Prostate gland (tissue), 2 donors: Measurements from ENCODE around the gene AFF3. TPM values are rescaled to one million over a fixed set of nuclear protein-coding genes. Genes with fewer than 3 reads are reported as not detected.

Experiments used
- DNase-seq: peaks from one replicate; pipeline ENCODE4 v3.0.0-alpha.2; 2019; ENCODE audit warnings: low spot score
- H3K27ac ChIP-seq, 2 donors: fragments of 200-600 bp; sonication (generic); 2 replicates each; pipeline ENCODE4 v1.5.1; 2017 to 2019
- H3K27me3 ChIP-seq: fragments of 200-600 bp; sonication (generic); replicated peaks from 2 replicates; pipeline ENCODE4 v1.5.1; 2019; ENCODE audit not compliant: insufficient read depth
- H3K36me3 ChIP-seq, 2 donors: fragments of 200-600 bp; sonication (generic); 1 replicate in 1 of 2; 2 replicates in 1 of 2; pipeline versions ENCODE4 v1.5.1 to v1.8.1; 2017 to 2019
- H3K4me1 ChIP-seq: fragments of 200-600 bp; sonication (generic); replicated peaks from 2 replicates; pipeline ENCODE4 v1.5.1; 2019
- H3K4me3 ChIP-seq, 2 donors: fragments of 200-600 bp; sonication (generic); 2 replicates each; pipeline ENCODE4 v1.5.1; 2017 to 2019
- H3K9me3 ChIP-seq: fragments of 200-600 bp; sonication (generic); 2 replicates; pipeline ENCODE4 v1.5.1; 2017
- POLR2A ChIP-seq: fragments of 450-650 bp; IDR thresholded peaks from one replicate; pipeline ENCODE4 v1.6.1; 2016; ENCODE audit warnings: antibody characterized with exemption, mild to moderate bottlenecking
- POLR2AphosphoS5 ChIP-seq: sonication (generic); formaldehyde crosslinking; IDR thresholded peaks from one replicate; pipeline ENCODE4 v1.6.1; 2017; ENCODE audit warnings: antibody characterized with exemption
- WGBS: methylation state at CpG from one replicate; pipeline ENCODE4 v1.1.5; 2018; 5-methylcytosine and 5-hydroxymethylcytosine counted together
- intact Hi-C: fragments of 100-400 bp; cut with DNase I; formaldehyde crosslinking; loops from one replicate; pipeline ENCODE4 v1.14.2; 2022
- total RNA-seq, 2 donors: library from RNA; depleted of rRNA; stranded (reverse); fragments of >200 nt; gene quantifications; one replicate each; pipeline ENCODE4 v1.1.0, GENCODE V29; 2016
- TF ChIP-seq, protein P1 (sequence below), 4 experiments: fragments of 200-600 bp in 2 of 4; fragments of 450-650 bp in 2 of 4; sonication (generic) in 2 of 4; IDR thresholded peaks; 1 replicate in 3 of 4; 2 replicates in 1 of 4; pipeline ENCODE4 v1.5.1; 2016 to 2019; ENCODE audit warnings: antibody characterized with exemption in 4 of 4, mild to moderate bottlenecking in 2 of 4, moderate library complexity in 2 of 4

Gene AFF3
- total RNA-seq, 2 donors from 2014 or later = 74.4 to 113 TPM

DNA sequence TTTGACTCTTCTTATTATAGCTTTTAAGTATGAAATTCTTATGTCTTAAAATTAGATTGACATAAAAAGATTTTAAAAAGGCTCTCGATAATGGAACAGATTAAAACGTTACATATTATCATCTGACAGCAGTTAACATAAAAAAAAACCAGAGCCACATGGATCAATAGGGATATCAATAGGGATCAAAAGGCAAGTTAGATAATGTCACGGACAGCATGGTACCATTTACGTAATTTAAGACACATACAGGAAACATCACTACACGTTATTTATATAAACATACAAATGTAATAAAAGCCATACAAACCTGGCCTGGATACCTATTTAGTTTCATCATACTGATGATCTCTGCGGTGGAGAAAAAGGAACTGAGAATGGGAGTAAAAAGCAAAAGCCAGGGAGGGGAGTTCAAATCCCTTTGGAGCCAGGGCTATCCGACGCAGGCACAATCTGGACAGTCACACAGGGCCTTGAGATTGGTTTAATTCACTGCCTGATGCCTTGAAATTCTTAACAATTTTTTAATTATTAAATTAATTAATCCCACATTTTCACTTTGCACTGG lies 227.2 kb downstream of the AFF3 start:
- no peak for DNase-seq
- H3K36me3 ChIP-seq = no peaks in the 10 kb centered on the region
- H3K4me3 ChIP-seq = no peak overlapping the region
- H3K9me3 ChIP-seq = no peaks in the 10 kb centered on the region
- no peak overlapping the region for H3K27ac ChIP-seq
- 92% methylated on average over 8 of the region's 8 CpGs for WGBS
- no peaks in the 10 kb centered on the region for H3K27me3 ChIP-seq
- TF ChIP-seq POLR2AphosphoS5 = no peak
- TF ChIP-seq POLR2A = no peak
- TF ChIP-seq, protein P1, sequence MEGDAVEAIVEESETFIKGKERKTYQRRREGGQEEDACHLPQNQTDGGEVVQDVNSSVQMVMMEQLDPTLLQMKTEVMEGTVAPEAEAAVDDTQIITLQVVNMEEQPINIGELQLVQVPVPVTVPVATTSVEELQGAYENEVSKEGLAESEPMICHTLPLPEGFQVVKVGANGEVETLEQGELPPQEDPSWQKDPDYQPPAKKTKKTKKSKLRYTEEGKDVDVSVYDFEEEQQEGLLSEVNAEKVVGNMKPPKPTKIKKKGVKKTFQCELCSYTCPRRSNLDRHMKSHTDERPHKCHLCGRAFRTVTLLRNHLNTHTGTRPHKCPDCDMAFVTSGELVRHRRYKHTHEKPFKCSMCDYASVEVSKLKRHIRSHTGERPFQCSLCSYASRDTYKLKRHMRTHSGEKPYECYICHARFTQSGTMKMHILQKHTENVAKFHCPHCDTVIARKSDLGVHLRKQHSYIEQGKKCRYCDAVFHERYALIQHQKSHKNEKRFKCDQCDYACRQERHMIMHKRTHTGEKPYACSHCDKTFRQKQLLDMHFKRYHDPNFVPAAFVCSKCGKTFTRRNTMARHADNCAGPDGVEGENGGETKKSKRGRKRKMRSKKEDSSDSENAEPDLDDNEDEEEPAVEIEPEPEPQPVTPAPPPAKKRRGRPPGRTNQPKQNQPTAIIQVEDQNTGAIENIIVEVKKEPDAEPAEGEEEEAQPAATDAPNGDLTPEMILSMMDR (IDR thresholded peaks at IDR 0.05) = no peak
- intact Hi-C loops = no loop called here
- H3K4me1 ChIP-seq = no peaks in the 10 kb centered on the region

DNA sequence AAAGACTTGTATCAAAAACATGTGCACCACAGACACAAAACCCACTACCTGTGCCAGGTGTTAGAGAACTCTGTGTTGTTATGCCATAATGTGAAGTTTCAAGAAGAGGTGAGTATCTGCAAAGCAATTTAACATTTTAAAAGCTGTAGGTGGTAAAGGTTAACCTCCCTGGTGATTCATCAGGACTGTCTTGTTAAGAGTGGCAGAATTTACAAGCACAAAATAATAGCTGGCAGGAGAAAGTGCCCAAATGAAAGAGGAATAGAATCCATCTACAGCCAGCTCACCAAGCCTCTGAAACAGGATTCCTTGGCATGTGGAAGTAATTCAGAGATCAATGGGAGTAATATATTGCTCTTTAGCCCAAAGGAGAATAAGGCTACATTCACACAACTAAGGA lies 230.7 kb downstream of the AFF3 start:
- no peak overlapping the region for H3K27ac ChIP-seq
- H3K4me1 ChIP-seq = no peaks in the 10 kb centered on the region
- intact Hi-C loops = no loop called here
- no peak overlapping the region for H3K4me3 ChIP-seq
- no peaks in the 10 kb centered on the region for H3K27me3 ChIP-seq
- H3K36me3 ChIP-seq = no peaks in the 10 kb centered on the region
- TF ChIP-seq POLR2A (no peak), POLR2AphosphoS5 (no peak)
- TF ChIP-seq, protein P1 (IDR thresholded peaks at IDR 0.05) = no peak
- no peaks in the 10 kb centered on the region for H3K9me3 ChIP-seq
- DNase-seq = no peak

DNA sequence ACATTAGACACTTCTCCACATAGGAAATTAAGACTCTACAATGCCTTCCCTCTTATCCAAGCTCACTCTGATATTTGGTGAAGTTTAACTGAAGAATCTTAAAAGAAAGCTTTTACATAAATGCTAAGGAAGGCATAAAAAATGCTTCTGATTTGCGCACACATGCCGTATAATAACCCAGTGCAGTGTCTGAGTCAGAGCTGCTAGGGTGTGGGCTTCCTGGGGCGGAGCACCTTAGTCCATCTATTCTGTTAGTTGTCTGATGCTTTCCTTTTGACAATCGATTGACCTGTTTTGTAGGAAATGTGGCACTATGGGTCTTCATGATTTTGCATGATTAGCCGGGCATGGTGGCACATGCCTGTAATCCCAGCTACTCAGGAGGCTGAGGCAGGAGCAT lies 231.5 kb downstream of the AFF3 start:
- WGBS = 83% methylated on average over 5 of the region's 5 CpGs
- H3K27ac ChIP-seq = no peak overlapping the region
- no peaks in the 10 kb centered on the region for H3K27me3 ChIP-seq
- TF ChIP-seq POLR2AphosphoS5 (no peak), POLR2A (no peak)
- TF ChIP-seq, protein P1 (IDR thresholded peaks at IDR 0.05) = no peak
- H3K9me3 ChIP-seq = no peaks in the 10 kb centered on the region
- DNase-seq = no peak
- intact Hi-C loops = no loop called here
- H3K4me1 ChIP-seq = no peaks in the 10 kb centered on the region
- no peaks in the 10 kb centered on the region for H3K36me3 ChIP-seq
- no peak overlapping the region for H3K4me3 ChIP-seq

DNA sequence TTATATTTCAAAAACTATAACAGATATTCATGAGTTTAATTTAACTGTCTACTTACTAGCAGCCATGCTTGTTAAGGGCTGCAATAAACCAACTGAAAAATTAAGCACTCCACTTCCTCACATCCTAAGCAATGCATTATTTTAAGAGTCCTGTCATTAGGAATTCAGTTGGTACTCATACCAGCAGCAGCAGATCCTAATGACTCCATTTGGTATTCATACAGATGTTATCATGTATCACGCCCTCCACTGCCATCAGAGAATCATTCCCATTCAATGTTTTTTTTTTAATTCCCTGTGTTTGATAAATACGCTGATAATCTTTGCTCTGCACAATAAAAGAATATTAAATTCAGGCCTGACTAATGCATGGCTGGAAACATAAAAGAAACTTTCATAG lies 236.8 kb downstream of the AFF3 start:
- Histone ChIP-seq H3K36me3 (no peaks in the 10 kb centered on the region), H3K4me1 (no peaks in the 10 kb centered on the region), H3K27me3 (no peaks in the 10 kb centered on the region), H3K27ac (no peak overlapping the region), H3K4me3 (no peak overlapping the region), H3K9me3 (no peaks in the 10 kb centered on the region)
- DNase-seq = no peak
- TF ChIP-seq POLR2AphosphoS5 = no peak
- no peak for TF ChIP-seq POLR2A
- TF ChIP-seq, protein P1 (IDR thresholded peaks at IDR 0.05) = no peak
- intact Hi-C loops = no loop called here
- WGBS = 93% methylated on average over 2 of the region's 2 CpGs

DNA sequence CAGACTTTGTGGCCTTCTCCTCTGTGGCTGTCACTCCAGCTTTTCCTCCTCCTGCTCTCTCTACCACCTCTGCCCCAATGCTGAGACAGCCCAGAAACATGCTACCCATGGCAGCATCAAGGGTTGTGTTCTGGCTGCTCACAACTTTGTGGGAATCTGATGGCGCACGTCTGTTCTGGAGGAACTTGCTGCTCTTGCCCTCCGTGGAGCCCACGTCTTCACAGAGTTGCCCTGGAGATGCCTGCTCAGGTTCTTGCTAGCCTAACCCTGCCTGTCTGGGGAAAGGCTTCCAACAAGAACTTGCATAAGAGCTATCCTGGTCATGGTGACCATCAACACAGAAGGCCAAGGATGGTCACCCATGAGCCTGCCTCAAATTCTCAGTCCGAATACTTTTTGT lies 237.4 kb downstream of the AFF3 start:
- no peaks in the 10 kb centered on the region for H3K27me3 ChIP-seq
- intact Hi-C loops = no loop called here
- TF ChIP-seq POLR2AphosphoS5 = no peak
- TF ChIP-seq, protein P1 (IDR thresholded peaks at IDR 0.05) = no peak
- no peak for TF ChIP-seq POLR2A
- 96% methylated on average over 5 of the region's 5 CpGs for WGBS
- no peak overlapping the region for H3K27ac ChIP-seq
- DNase-seq = no peak
- H3K9me3 ChIP-seq = no peaks in the 10 kb centered on the region
- no peak overlapping the region for H3K4me3 ChIP-seq
- no peaks in the 10 kb centered on the region for H3K36me3 ChIP-seq
- no peaks in the 10 kb centered on the region for H3K4me1 ChIP-seq
